GM13976 (cell line): ENCODE data around the gene SLC35F3.

Experiments used
- DNase-seq: peaks from one replicate; pipeline ENCODE4 v3.0.0; 2012; ENCODE audit warnings: low spot score
- in situ Hi-C: fragments of 300-500 bp; cut with MboI; formaldehyde crosslinking; loops from one replicate; pipeline ENCODE4 v1.12.0; 2022; ENCODE audit warnings: low sequenced_read_pairs, mixed read lengths, inconsistent platforms; ENCODE audit not compliant: unreplicated experiment
- TF ChIP-seq, protein P1 (sequence below): IDR thresholded peaks from 2 replicates; pipeline ENCODE4 v1.5.1; 2012; ENCODE audit warnings: borderline replicate concordance, mild to moderate bottlenecking; ENCODE audit not compliant: insufficient read depth; ENCODE audit errors: extremely low read depth, missing control alignments, control extremely low read depth

The SLC35F3 gene

DNA sequence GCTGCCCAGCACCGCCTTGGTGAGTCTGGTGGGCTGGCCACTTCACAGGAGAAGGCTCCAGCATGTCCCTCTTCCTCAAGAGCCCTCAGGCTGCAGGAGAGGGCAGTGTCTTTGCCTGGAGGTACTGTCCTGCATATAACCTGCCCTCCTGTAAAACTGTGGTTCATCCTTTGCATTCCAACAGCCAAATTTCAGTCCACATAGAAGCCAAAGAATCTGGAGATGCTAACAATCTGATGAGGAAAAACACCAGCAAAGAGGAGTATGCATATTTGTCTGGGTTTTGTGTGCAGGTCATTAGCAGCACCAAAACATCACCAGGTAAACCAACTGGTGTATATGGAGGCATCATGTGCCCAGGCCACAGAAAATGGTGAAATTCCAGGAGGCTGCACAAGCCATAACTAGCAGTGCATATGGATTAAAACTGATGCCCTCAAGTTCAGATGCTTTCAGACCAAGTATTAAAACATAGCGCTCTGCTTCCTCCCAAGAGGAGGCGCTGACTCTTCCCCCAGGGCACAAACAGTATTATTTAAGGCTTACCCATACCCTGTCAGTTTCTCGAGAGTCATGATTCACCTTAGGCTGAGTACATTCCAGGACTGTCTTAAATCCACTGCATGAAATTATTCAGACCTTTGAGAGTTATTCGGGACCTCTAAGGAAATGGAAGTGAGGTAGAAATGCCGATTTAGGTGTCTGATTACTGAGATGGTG is 318.2 kb downstream of the SLC35F3 start:
- TF ChIP-seq, protein P1, sequence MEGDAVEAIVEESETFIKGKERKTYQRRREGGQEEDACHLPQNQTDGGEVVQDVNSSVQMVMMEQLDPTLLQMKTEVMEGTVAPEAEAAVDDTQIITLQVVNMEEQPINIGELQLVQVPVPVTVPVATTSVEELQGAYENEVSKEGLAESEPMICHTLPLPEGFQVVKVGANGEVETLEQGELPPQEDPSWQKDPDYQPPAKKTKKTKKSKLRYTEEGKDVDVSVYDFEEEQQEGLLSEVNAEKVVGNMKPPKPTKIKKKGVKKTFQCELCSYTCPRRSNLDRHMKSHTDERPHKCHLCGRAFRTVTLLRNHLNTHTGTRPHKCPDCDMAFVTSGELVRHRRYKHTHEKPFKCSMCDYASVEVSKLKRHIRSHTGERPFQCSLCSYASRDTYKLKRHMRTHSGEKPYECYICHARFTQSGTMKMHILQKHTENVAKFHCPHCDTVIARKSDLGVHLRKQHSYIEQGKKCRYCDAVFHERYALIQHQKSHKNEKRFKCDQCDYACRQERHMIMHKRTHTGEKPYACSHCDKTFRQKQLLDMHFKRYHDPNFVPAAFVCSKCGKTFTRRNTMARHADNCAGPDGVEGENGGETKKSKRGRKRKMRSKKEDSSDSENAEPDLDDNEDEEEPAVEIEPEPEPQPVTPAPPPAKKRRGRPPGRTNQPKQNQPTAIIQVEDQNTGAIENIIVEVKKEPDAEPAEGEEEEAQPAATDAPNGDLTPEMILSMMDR = no peak
- in situ Hi-C loops = no loop called here
- no peak for DNase-seq

DNA sequence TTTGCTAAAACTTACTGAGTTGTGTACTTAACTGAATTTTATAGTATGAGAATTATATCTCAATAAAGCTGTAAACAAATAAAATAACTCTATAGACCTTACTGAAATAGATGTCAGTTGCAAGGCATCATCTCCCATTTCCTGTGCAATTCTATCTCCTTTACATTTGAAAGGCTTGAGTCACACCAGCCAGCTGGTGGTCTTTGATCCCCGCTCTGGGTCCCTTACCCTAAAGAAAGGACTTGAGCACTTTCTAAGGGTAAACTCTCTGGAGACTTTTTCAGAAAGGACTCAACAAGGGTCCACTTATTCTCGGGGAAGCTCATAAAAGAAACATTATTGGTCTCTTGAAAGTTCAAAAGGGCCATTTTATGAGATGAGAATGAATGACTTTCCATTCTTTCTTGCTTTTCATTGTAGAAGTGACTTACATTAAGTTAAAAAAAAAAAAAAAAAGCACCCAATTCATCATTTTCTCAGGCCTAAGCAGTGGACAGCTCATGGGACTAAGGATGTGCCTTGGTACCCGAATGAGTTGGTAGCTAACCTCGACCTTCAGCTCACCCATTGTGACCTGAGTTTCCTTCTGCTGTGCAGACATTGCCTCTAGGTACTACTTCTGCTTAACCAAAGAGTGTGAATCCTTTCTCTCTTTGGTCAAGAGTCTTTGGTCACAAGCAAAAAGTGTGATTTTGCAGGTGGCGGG is 321.8 kb downstream of the SLC35F3 start:
- no peak for DNase-seq
- in situ Hi-C loops = no loop called here
- TF ChIP-seq, protein P1 = no peak

DNA sequence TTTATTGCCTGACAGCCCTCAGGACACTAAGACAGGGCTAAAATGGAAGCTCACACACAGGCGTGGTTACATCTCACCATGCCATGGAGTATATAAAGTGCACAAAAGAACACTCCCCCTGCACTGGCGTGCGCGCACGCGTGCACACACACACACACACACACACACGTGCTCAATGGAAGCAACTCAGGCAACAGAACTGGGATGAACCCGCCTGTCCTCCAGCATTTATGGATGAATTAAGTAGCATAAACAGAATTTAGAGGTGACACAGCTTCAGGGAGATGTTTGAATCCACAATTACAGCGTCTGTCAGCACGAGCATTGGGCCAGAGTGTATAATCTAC is 322.3 kb downstream of the SLC35F3 start:
- TF ChIP-seq, protein P1 = no peak
- in situ Hi-C loops = no loop called here
- DNase-seq = no peak

DNA sequence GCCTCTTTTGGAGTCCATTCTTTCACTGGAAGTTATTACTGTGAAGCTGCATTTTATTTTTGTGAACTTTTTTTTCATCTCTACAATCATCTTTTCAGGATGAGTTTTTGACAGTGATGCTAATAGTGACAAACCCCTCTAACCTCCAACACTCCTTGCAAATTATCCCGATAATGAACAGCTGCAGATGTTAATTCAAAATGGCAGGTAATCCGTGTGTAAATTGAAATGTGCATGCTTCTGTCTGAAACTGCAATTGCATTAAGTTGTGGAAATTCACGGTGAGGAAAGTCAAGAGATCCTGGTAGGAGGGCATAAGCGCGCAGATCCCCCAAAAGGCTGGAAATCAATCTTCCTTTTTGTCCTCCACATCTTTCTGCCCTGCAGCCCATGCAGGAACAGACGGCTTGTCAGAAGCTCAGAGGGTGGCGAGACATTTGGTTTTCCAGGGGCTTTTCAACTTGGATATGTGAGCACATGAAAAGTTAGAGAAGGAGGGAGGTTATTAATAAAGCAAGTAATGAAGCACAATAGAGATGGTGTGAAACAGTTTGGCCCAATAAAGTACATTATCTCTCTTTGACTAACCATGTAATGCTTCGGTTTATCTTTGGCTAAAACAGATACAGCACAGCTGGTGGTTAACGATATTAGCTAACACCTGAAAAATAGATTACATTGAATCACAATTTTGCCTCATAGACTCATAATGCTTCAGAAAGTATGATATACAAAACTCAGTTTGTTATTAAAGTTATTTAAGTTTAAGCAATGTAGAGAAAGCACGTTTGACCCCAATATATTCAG is 325.3 kb downstream of the SLC35F3 start:
- in situ Hi-C loops = no loop called here
- DNase-seq = no peak
- TF ChIP-seq, protein P1 = no peak

DNA sequence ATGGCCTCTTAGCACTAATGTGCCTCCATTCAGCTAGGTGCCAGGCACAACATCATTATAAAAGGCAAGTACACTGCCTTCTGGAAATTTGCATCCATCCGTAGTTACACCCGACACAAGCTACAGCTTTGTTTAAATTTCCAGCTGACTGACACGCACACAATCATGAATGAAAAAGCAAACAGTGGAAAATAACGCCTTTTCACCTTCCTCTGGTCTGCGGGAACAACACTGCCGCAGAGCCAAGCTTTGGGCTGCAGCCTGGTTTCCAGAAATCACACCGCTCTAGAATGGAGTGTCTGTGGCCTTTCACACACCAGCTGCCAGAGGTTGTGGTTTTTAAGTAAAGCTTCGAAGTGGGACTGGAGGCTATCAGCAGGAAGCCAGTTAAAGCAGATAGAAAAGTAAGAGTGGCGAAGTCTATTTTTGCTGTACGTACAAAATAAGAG is 326.0 kb downstream of the SLC35F3 start:
- peak; percentile 43 for DNase-seq
- in situ Hi-C loops = no loop called here
- TF ChIP-seq, protein P1 = no peak

DNA sequence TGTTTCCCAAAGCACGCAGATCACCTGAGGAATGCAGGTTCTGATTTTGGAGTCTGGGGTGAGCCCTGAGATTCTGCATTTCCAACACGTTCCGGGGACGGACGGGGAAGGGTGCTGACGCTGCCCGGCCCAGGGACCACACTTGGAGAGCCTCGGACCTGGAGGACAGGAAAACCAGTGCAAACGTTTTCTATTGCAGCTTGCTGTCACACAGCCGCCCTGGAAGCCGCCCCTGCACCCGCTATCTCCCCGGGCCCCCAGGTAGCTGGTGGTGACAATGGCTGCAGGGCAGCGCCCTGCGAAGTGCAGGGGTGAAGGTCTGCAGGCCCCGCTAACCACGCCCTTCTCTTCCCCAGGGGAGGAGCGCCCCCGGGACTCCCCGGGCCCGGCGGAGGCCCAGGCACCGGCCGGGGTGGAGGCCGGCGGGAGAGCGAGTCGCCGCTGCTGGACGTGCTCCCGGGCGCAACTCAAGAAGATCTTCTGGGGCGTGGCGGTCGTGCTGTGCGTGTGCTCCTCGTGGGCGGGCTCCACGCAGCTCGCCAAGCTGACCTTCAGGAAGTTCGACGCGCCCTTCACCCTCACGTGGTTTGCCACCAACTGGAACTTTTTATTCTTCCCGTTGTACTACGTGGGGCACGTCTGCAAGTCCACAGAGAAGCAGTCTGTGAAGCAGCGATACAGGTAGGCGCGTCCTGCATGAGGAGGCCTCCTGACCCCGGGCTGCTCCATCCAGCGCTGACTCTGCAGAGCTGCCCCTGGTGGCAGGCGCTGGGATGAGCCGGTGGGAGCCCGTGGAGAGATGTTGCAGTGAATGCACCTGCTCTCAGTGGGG is 326.8 kb downstream of the SLC35F3 start:
- in situ Hi-C loops = no loop called here
- DNase-seq = no peak
- TF ChIP-seq, protein P1 = no peak
